OCI-LY1 (cell line): ENCODE results near the gene NAA10.
A peak's percentile ranks its signal among the peaks of the same experiment; 100 is the strongest.

Experiments
- H2AFZ ChIP-seq: fragments of 200-600 bp; sonication (generic), shearing (Covaris generic); 2 replicates; pipeline ENCODE4 v1.6.0; 2014; ENCODE audit warnings: antibody characterized with exemption, mild to moderate bottlenecking, low read length
- H3F3A ChIP-seq: fragments of 200-600 bp; sonication (generic), shearing (Covaris generic); 2 replicates; pipeline ENCODE4 v1.6.0; 2014; ENCODE audit warnings: mild to moderate bottlenecking, antibody characterized with exemption, low read length, moderate library complexity; ENCODE audit not compliant: insufficient read depth
- H3K27ac ChIP-seq: fragments of 200-600 bp; sonication (generic); 2 replicates; pipeline ENCODE4 v1.5.1; 2014; ENCODE audit warnings: low read length, mixed run types, mild to moderate bottlenecking, low read depth; ENCODE audit not compliant: poor library complexity, severe bottlenecking
- H3K27me3 ChIP-seq: fragments of 200-600 bp; sonication (generic); 2 replicates; pipeline ENCODE4 v1.6.0; 2014; ENCODE audit warnings: antibody characterized with exemption, mild to moderate bottlenecking, low read length, moderate library complexity; ENCODE audit not compliant: insufficient read depth
- H3K36me3 ChIP-seq: fragments of 200-600 bp; sonication (generic); 2 replicates; pipeline ENCODE4 v1.6.1; 2014; ENCODE audit warnings: mild to moderate bottlenecking, antibody characterized with exemption, low read length, moderate library complexity, mixed read lengths; ENCODE audit not compliant: insufficient read depth
- H3K4me1 ChIP-seq: fragments of 200-600 bp; sonication (generic); 2 replicates; pipeline ENCODE4 v1.5.1; 2014; ENCODE audit warnings: mild to moderate bottlenecking, low read length, moderate library complexity; ENCODE audit not compliant: insufficient read depth, severe bottlenecking
- H3K4me2 ChIP-seq: fragments of 200-600 bp; sonication (generic), shearing (Covaris generic); 2 replicates; pipeline ENCODE4 v1.6.1; 2014; ENCODE audit warnings: low read length
- H3K4me3 ChIP-seq: fragments of 200-600 bp; sonication (generic); 2 replicates; pipeline ENCODE4 v1.5.1; 2014; ENCODE audit warnings: low read length, low read depth, mild to moderate bottlenecking, mixed read lengths; ENCODE audit not compliant: poor library complexity, severe bottlenecking
- H3K79me2 ChIP-seq: fragments of 200-600 bp; shearing (Covaris generic); 2 replicates; pipeline ENCODE4 v1.6.1; 2016; ENCODE audit warnings: mixed run types, low read length, mixed read lengths; ENCODE audit not compliant: insufficient read depth
- H3K9ac ChIP-seq: fragments of 200-600 bp; sonication (generic), shearing (Covaris generic); 2 replicates; pipeline ENCODE4 v1.6.1; 2014; ENCODE audit warnings: mild to moderate bottlenecking, low read length, mixed read lengths
- H3K9me2 ChIP-seq: fragments of 200-600 bp; sonication (generic), shearing (Covaris generic); 2 replicates; pipeline ENCODE4 v1.6.1; 2014; ENCODE audit warnings: low read depth, mild to moderate bottlenecking, low read length, mixed read lengths
- H3K9me3 ChIP-seq: fragments of 200-600 bp; shearing (Covaris generic); 2 replicates; pipeline ENCODE4 v1.6.1; 2014; ENCODE audit warnings: low read length, mixed read lengths
- H4K20me1 ChIP-seq: fragments of 200-600 bp; sonication (generic), shearing (Covaris generic); 2 replicates; pipeline ENCODE4 v1.6.0; 2016; ENCODE audit warnings: mild to moderate bottlenecking, low read length; ENCODE audit not compliant: insufficient read depth
- EZH2 ChIP-seq: fragments of 200-600 bp; sonication (generic), shearing (Covaris generic); IDR thresholded peaks from 2 replicates; pipeline ENCODE4 v1.8.0; 2017; ENCODE audit warnings: borderline replicate concordance, mixed run types, mild to moderate bottlenecking, antibody characterized with exemption, low read length, moderate library complexity, mixed read lengths
- TF ChIP-seq, protein P1 (sequence below): fragments of 200-600 bp; sonication (generic), shearing (Covaris generic); IDR thresholded peaks from 2 replicates; pipeline ENCODE4 v1.5.1; 2017; ENCODE audit warnings: mild to moderate bottlenecking, antibody characterized with exemption, low read length, moderate library complexity, mixed read lengths

NAA10 gene

GRCh38 chrX:153971124-153971449 is 36.2 kb upstream of the NAA10 start:
- Histone ChIP-seq H3K36me3 (peaks cover 21% of the 10 kb centered on the region; the same call in 1 of the 2 replicates), H4K20me1 (no peaks in the 10 kb centered on the region), H3K9me3 (no peaks in the 10 kb centered on the region), H3K79me2 (peaks cover 36% of the 10 kb centered on the region), H3K4me2 (peak overlapping the region; percentile 99), H3F3A (no peaks in the 10 kb centered on the region), H3K27ac (peak overlapping the region; percentile 97), H2AFZ (no peak overlapping the region), H3K9me2 (no peaks in the 10 kb centered on the region), H3K4me3 (peak overlapping the region; percentile 93), H3K27me3 (no peaks in the 10 kb centered on the region), H3K9ac (peak overlapping the region; percentile 87), H3K4me1 (peaks cover 49% of the 10 kb centered on the region)
- TF ChIP-seq, protein P1, sequence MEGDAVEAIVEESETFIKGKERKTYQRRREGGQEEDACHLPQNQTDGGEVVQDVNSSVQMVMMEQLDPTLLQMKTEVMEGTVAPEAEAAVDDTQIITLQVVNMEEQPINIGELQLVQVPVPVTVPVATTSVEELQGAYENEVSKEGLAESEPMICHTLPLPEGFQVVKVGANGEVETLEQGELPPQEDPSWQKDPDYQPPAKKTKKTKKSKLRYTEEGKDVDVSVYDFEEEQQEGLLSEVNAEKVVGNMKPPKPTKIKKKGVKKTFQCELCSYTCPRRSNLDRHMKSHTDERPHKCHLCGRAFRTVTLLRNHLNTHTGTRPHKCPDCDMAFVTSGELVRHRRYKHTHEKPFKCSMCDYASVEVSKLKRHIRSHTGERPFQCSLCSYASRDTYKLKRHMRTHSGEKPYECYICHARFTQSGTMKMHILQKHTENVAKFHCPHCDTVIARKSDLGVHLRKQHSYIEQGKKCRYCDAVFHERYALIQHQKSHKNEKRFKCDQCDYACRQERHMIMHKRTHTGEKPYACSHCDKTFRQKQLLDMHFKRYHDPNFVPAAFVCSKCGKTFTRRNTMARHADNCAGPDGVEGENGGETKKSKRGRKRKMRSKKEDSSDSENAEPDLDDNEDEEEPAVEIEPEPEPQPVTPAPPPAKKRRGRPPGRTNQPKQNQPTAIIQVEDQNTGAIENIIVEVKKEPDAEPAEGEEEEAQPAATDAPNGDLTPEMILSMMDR, result no peak
- no peak for TF ChIP-seq EZH2

GRCh38 chrX:153970357-153971123 is 35.7 kb upstream of the NAA10 start:
- Histone ChIP-seq H3K36me3 (peaks cover 26% of the 10 kb centered on the region; the same call in 1 of the 2 replicates), H3F3A (no peaks in the 10 kb centered on the region), H3K27me3 (no peaks in the 10 kb centered on the region), H3K27ac (peak overlapping the region; percentile 97), H3K9me3 (no peaks in the 10 kb centered on the region), H3K4me1 (peaks cover 55% of the 10 kb centered on the region), H3K9me2 (no peaks in the 10 kb centered on the region), H3K4me2 (peak overlapping the region; percentile 99), H3K79me2 (peaks cover 41% of the 10 kb centered on the region), H4K20me1 (no peaks in the 10 kb centered on the region), H2AFZ (no peak overlapping the region), H3K9ac (peak overlapping the region; percentile 87), H3K4me3 (peak overlapping the region; percentile 93)
- TF ChIP-seq, protein P1, result no peak
- no peak for TF ChIP-seq EZH2

DNA sequence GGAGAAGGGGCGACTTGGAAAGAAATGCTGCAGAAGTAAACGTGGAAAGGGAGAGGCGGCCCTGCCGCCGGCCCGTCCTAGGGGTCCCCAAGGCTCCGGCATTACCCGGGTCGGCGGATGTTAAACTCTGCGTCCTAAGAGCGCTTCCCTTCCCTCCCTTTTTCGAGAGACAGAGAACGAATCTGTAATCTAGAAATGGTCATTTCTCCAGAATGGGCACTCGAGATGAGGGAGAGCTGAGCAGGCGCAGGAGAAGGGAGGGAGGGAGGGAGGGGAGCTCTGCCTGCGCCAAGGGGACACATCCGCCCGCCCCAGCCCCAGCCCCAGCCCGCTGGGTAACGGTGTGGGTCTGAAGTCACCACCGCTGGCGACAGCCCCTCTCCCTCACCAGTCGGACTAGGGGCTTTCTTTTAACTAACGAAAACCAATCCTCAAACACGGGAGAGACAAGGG is 35.1 kb upstream of the NAA10 start:
- Histone ChIP-seq H3K9ac (peak overlapping the region; percentile 87), H3K4me2 (peak overlapping the region; percentile 99), H3K79me2 (peaks cover 47% of the 10 kb centered on the region), H3K4me3 (peak overlapping the region; percentile 93), H4K20me1 (no peaks in the 10 kb centered on the region), H3K4me1 (peaks cover 57% of the 10 kb centered on the region), H3K27ac (peak overlapping the region; percentile 97), H3K9me3 (no peaks in the 10 kb centered on the region), H2AFZ (no peak overlapping the region), H3K36me3 (peaks cover 29% of the 10 kb centered on the region; the same call in 1 of the 2 replicates), H3K9me2 (no peaks in the 10 kb centered on the region), H3F3A (no peaks in the 10 kb centered on the region), H3K27me3 (no peaks in the 10 kb centered on the region)
- TF ChIP-seq, protein P1, result no peak
- TF ChIP-seq EZH2, result no peak
